ENCODE data around the gene NFIX.

The NFIX gene

DNA sequence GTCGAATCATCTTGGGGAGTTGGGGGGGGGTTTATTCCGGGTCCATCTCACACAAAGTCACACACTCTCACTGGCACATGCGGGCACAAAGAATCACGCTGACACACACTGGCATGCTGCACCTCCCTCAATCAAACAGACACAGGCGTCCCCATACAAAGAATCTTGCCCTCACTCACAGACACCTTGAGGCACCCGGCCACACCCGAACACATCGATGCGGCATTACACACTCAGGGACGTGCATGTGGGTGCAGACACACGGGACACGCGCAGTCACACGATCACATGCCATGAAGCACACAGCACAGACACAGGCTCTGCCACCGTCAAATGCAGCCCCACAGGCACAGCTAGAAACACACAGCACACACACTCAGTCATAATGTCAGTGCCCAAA is 7.8 kb downstream of the NFIX start:
- H3K9me3 Mint-ChIP-seq, result no peaks in the 10 kb centered on the region
- no peaks in the 10 kb centered on the region for H3K36me3 Mint-ChIP-seq
- no peak overlapping the region for H3K27ac Mint-ChIP-seq
- H3K27me3 Mint-ChIP-seq, result peaks cover 13% of the 10 kb centered on the region
- no peaks in the 10 kb centered on the region for H3K4me1 Mint-ChIP-seq
- CTCF ChIA-PET, result no interaction called here
- no peak overlapping the region for H3K4me3 Mint-ChIP-seq
- no peak for DNase-seq

DNA sequence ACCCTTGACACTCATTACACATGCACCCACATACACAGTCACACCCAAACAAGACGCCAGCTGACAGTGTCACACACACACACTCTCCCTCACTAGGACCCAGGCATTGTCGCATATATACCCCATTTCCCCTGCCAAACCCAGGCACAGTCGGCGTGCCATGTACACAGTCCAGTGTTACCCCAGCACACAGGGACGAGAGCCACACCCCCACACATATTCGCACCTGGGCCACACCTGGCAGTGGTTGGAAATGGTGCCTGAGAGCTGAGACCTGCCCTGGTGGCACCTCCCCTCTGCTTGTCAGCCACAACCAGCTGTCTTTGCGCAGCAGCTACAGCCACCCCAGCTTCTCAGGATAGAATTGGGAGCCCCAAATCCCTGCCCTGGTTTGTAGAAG is 9.0 kb downstream of the NFIX start:
- H3K36me3 Mint-ChIP-seq, result no peaks in the 10 kb centered on the region
- H3K27ac Mint-ChIP-seq, result no peak overlapping the region
- H3K9me3 Mint-ChIP-seq, result no peaks in the 10 kb centered on the region
- CTCF ChIA-PET, result interaction anchor here (2.3 kb wide), 1 partner anchor 57 kb away, joined by 8 read pairs; no protein-coding TSS in a partner anchor
- no peak for DNase-seq
- peaks cover 22% of the 10 kb centered on the region for H3K27me3 Mint-ChIP-seq
- H3K4me1 Mint-ChIP-seq, result no peaks in the 10 kb centered on the region
- no peak overlapping the region for H3K4me3 Mint-ChIP-seq

DNA sequence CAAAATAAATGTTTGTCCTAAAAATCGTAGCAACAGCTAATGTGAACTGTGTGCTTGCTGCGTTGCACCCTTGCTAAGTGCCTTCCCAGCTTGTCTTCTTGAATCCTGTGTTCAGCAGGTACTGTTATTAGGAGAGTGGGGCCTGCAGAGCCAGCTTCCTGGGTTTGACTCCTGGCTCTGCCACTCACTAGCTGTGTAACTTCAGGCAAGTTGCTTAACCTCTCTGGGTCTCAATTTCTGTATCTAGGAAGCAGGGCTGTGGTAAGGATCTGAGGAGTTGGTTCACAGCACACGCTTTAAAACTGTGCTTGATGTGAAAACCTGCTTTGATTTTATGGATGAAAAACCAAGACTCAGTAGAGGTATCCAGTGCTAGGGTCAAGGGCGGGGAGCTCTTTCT is 10.0 kb downstream of the NFIX start:
- H3K9me3 Mint-ChIP-seq, result no peaks in the 10 kb centered on the region
- no peak overlapping the region for H3K4me3 Mint-ChIP-seq
- H3K4me1 Mint-ChIP-seq, result no peaks in the 10 kb centered on the region
- H3K27ac Mint-ChIP-seq, result no peak overlapping the region
- no peak for DNase-seq
- H3K36me3 Mint-ChIP-seq, result no peaks in the 10 kb centered on the region
- peaks cover 27% of the 10 kb centered on the region for H3K27me3 Mint-ChIP-seq
- CTCF ChIA-PET, result interaction anchor here (0.9 to 2.3 kb wide), 2 partner anchors 20 to 56 kb away, joined by 3 to 8 read pairs; no protein-coding TSS in a partner anchor

DNA sequence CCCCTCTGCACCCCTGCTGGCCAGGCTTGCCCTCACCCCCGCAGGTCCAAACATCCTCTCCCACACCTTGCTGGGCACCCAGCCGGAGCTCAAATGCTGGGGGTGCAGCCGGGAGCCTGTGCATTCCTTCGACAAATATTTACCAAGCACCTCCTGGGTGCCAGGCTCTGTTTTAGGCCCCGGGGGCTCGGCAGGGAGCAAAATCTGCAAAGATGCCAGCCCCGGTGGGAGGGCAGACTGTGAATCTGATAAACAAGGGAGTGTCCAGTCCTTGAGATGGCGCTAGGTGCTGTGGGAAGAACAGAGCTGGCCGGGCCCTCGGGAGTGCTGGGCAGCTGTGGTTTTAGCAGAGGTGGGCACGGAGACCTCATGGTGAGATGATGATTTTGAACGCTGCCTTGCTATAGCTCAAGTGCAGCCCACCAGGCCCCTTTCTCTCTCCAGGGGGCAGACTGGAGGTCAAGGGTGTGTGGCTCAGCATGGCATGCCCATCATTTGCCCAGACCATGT is 10.6 kb downstream of the NFIX start:
- Mint-ChIP-seq H3K4me1 (no peaks in the 10 kb centered on the region), H3K27me3 (peaks cover 33% of the 10 kb centered on the region), H3K9me3 (no peaks in the 10 kb centered on the region), H3K4me3 (no peak overlapping the region), H3K27ac (no peak overlapping the region), H3K36me3 (no peaks in the 10 kb centered on the region)
- CTCF ChIA-PET, result interaction anchor here (0.7 to 2.3 kb wide), 5 partner anchors 21 to 55 kb away, joined by 3 to 8 read pairs (median 5); no protein-coding TSS in a partner anchor
- no peak for DNase-seq

DNA sequence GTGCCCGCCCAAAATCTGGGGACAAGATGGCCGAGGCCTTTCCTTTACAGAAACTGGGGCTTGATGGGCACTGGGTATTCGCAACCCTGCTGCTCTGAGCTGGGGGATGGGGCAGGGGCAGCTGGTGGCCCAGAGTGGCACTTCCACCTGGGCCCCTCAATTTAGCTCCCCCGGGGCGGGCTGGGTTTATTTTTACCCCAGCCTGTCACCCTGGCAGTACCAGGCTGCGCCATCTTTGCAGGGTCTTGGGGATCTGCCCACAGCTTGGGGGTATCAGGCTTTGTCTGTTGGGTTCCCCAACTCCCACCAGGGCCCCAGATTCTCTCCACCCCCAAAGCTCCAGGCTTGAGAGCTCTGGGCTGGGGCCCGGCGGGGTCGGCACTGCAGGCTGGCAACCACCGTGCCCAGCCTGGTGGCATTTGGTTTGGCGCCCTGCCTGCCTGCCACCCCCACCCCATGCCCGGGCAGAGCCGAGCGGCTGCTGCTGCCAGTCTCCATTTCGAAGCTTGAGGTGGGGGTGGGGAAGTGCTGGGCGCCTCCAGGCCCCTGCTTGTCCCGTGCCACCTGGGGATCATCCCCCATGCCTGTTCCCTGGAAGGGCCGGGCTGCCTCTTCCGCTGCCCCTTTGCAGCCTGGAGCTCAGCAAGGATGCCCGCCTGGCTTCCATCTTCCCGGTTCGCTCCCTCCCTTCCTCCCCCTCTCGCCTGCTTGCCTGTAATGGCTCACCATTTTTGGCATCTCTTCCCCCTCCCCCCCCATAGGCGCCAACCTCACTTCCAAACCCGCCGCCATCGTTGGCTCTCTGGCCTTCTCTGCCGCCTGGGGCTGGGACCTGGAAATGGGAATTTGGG is 11.4 kb downstream of the NFIX start:
- Mint-ChIP-seq H3K4me3 (no peak overlapping the region), H3K27me3 (peaks cover 41% of the 10 kb centered on the region), H3K36me3 (no peaks in the 10 kb centered on the region), H3K9me3 (no peaks in the 10 kb centered on the region), H3K4me1 (peaks cover 3% of the 10 kb centered on the region), H3K27ac (no peak overlapping the region)
- no peak for DNase-seq
- CTCF ChIA-PET, result interaction anchor here (0.7 to 2.3 kb wide), 5 partner anchors 22 to 87 kb away, joined by 3 to 8 read pairs (median 5); no protein-coding TSS in a partner anchor

DNA sequence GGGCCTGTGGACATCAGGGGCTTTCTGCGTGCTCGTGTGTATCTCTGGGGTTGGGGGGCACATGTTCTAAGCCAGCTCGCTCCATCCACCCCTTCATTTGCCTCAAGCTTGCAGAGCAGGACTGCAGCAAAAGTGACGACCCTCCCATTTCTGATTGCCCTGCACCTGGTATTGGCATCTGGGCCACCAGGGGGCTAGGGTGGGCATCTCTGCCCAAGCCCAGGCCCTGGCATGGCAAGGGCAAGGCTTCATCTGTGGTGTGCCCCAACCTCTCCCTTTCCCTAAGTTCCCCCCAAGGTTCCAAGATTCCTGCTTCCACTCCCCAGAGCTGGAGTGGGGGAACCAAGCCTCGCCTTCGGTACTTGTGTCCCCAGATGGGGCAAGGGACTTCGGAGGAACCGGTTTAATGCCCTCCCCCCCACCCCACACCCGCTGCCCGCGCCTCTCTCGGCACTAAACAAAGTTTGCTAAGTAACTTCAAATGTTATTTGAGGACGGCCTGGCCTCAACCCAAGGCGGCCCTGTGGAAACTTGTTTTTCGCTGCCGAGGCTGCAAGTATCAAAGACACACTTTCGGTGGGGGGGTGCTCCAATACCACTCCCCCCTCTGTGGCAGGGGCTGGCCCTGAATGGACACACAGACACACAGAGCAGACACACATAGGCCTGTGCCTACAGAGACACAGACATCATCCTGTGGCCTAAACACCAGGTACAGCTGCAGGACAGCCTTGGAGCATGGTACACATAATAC is 12.2 kb downstream of the NFIX start:
- H3K4me1 Mint-ChIP-seq, result peaks cover 5% of the 10 kb centered on the region
- H3K27me3 Mint-ChIP-seq, result peaks cover 49% of the 10 kb centered on the region
- no peaks in the 10 kb centered on the region for H3K9me3 Mint-ChIP-seq
- no peak overlapping the region for H3K27ac Mint-ChIP-seq
- DNase-seq, result no peak
- H3K4me3 Mint-ChIP-seq, result no peak overlapping the region
- CTCF ChIA-PET, result interaction anchor here (0.7 to 1.6 kb wide), 2 partner anchors 22 to 86 kb away, joined by 3 to 4 read pairs; no protein-coding TSS in a partner anchor
- H3K36me3 Mint-ChIP-seq, result no peaks in the 10 kb centered on the region

DNA sequence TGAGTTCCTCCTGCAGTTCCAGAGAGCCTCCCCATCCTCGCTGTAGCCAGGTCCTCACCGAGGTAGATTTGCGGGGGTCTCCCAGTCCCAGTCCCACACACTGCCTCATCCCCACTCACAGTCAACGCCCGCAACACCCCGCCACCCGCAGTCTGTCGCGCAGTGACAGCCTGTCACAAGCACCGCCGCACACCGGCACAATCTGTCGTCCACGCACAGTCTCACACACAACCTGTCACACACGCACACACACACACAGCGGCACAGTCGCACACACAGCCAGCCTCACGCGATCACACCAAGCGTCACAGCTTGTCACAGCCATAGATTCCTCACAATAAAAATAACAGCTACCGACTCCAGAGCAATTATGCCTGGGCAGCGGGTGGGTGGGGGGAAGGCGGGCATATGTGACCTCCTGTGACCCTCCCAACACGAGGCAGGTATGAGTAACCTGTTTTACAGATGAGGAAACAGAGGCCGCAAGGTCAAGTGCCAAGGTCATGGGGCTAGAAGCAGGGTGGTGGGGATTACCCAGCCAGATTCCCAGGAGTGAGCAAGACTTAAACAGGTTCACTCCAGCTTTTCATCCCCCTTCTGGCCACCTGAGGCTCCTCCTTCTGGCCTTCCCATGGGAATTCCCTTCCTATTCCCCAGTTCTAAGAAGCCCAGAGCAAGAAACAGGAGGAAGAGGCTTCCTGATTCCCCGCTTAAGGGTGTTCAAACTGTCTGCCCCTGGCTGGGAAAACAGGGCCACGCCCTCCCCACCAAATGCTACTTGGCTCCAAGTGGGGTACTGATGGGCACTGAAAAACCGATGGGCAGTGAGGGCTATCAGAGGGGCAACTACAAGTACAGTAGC is 13.9 kb downstream of the NFIX start:
- Mint-ChIP-seq H3K4me3 (no peak overlapping the region), H3K27me3 (peaks cover 66% of the 10 kb centered on the region), H3K4me1 (peaks cover 21% of the 10 kb centered on the region), H3K36me3 (peaks cover 2% of the 10 kb centered on the region), H3K9me3 (no peaks in the 10 kb centered on the region), H3K27ac (peak overlapping the region; percentile 13)
- no peak for DNase-seq
- CTCF ChIA-PET, result no interaction called here

DNA sequence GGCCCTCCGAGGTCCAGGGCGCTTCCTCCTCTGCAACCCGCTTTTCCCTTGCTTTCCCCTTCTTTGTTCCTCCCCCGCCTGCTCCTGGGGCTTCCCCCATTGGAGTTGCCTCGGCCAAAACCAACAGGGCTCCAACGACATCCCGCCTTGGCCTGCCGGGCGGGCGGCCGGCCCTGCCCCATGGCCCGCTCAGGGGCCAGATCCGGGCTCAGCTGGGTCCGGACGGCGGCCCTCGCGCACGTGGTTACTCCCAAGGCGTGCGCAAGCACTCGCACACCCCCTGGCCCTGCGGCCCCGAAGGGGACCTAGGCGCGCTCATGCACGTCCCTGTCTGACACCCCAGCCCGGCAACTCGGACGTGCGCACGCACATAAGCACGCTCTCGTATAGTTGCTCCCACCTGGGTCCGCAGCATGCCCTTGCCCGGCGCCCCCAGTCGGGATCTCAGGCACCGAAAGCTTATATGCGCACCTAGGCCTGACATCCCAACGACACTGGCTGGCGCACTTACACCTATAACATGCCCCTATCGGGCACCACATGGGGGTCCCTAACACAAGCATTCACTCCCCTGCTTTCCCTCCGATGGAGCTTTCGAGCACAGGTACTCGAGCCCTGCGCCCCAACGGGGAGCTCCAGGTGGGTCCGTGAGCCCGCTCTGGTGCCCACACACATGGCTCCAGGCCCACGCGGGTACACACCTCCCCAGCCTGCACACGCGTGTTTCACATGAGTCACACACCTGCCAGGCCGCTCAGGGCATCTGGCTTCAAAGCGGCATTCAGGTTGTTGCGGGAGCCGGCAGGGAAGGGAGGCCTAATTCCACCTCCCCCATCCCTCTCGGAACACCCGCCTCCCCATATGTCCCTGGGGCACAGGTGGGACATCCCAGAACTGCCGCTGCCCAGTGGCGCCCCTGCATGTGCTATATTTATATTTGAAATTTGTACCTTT is 15.0 kb downstream of the NFIX start:
- Mint-ChIP-seq H3K4me3 (no peak overlapping the region), H3K4me1 (peaks cover 23% of the 10 kb centered on the region), H3K27ac (no peak overlapping the region), H3K9me3 (no peaks in the 10 kb centered on the region), H3K36me3 (peaks cover 2% of the 10 kb centered on the region), H3K27me3 (peaks cover 74% of the 10 kb centered on the region)
- CTCF ChIA-PET, result interaction anchor here (1.1 kb wide), 1 partner anchor 51 kb away, joined by 4 read pairs; no protein-coding TSS in a partner anchor
- no peak for DNase-seq

DNA sequence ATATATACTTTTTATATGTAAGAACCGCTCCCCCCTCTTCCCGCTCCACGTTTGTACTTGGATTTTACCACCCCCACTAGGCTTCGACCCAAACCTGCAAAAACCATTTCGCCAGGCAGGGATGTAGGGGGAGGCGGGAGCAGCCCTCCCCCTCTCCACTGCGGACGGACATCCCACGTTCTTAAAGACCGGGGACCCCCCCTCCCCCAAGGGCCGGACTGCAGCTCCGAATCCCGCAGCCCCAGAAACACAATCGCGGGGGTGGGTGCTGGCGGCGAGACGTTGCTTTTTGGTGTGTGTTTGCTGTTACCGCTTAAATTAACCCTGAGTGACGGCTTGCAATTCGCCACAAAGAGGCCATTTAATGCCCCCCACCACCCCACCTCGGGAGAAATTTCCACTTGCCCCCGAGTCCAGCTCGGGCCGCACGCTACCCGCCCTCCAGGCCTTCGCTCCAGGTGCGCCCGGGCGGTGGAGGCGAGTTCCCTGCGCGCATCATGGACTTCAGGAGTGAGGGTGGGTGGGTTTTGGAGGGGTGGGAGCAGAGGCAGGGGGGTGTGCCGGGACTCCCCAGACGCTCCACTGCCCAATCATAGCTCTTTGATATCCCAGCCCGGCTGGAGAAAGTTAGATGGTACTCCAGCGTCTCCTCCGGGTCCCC is 15.8 kb downstream of the NFIX start:
- no peak overlapping the region for H3K4me3 Mint-ChIP-seq
- peaks cover 82% of the 10 kb centered on the region for H3K27me3 Mint-ChIP-seq
- CTCF ChIA-PET, result interaction anchor here (1.1 kb wide), 1 partner anchor 50 kb away, joined by 4 read pairs; no protein-coding TSS in a partner anchor

DNA sequence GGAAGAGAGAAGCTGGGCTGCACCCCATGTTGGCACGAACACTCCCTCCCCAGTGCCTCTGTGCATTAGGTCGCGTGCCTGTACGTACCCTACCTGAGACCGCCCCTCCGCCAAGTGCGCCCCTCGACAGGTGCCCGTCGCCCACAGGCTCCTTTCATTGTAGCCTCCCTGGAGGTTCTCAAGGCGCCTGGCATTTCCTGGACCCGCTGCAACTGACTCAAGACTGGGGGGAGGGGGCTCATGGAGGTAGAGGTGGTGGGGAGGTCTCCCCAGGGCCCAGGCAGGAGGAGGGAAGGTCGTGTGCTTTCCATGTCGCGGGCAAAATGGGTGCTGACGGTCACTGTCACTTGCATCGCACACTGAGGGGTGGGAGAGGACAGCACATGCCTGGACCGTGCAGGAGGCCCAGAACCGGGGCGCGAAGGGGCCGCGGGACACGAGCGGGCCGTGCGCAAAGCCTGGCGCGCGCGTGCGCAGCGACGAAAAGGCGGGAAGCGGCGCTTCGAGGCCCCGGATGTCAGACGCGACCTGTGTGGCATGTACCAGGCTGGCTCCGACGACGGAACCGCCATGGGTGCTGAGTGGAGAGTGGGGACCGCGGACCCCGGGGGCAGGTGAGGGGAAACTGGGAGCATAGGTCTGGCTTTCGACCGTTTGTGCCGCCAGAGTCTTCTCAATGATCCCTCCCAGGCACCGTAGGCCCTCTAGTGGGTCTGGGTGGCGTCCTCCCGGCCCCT is 16.5 kb downstream of the NFIX start:
- Mint-ChIP-seq H3K4me1 (peaks cover 23% of the 10 kb centered on the region), H3K36me3 (peaks cover 2% of the 10 kb centered on the region), H3K4me3 (no peak overlapping the region), H3K27me3 (peaks cover 89% of the 10 kb centered on the region), H3K27ac (no peak overlapping the region), H3K9me3 (no peaks in the 10 kb centered on the region)
- DNase-seq, result no peak
- CTCF ChIA-PET, result interaction anchor here (1.1 kb wide), 1 partner anchor 49 kb away, joined by 4 read pairs; no protein-coding TSS in a partner anchor

More for the DNA sequence above, 15.8 kb downstream of the NFIX start:
- peaks cover 2% of the 10 kb centered on the region for H3K36me3 Mint-ChIP-seq
- no peaks in the 10 kb centered on the region for H3K9me3 Mint-ChIP-seq
- no peak for DNase-seq
- H3K27ac Mint-ChIP-seq, result no peak overlapping the region
- H3K4me1 Mint-ChIP-seq, result peaks cover 23% of the 10 kb centered on the region

DNA sequence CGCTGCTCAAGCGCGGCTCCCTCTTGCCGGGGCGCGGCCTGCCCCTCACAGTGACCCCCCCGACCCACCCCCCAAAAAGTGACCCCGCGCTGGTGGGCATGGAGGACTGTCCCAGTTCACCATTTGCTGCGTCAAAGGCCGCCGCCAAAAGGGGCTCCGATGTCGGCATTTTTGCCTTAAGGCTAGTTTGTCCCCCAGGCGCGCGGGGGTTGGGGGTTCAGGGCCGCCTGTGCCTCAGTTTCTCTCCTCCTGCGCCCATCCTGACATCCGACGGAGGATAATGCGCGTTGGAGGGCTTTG is 17.1 kb downstream of the NFIX start:
- Mint-ChIP-seq H3K9me3 (no peaks in the 10 kb centered on the region), H3K4me3 (no peak overlapping the region), H3K36me3 (peaks cover 2% of the 10 kb centered on the region), H3K4me1 (peaks cover 23% of the 10 kb centered on the region), H3K27ac (no peak overlapping the region), H3K27me3 (peaks cover 94% of the 10 kb centered on the region)
- DNase-seq, result no peak
- CTCF ChIA-PET, result interaction anchor here (2.9 kb wide), 1 partner anchor 49 kb away, joined by 13 read pairs; no protein-coding TSS in a partner anchor
